K562 (cell line): Measurements from ENCODE around the gene ELFN2. TPM values are rescaled to one million over a fixed set of nuclear protein-coding genes. Genes with fewer than 3 reads are reported as not detected.

Experiments used
- ATAC-seq: fragments of 200-7000 bp; cut with Tn5 transposase; 3 replicates; pipeline ENCODE4 v1.9.1; 2020; ENCODE audit warnings: moderate library complexity
- BruUV-seq: library from RNA; stranded (reverse); fragments of 400-500 nt; replicated peaks from 2 replicates; lab custom pipeline; 2021; lab: Mats Ljungman, UMichigan
- CTCF ChIA-PET: fragments of 300-600 bp; formaldehyde crosslinking; extraction: SDS; loops from one replicate; lab custom pipeline; 2021; ENCODE audit warnings: low intra/inter-chr PET ratio; lab: Yijun Ruan, JAX
- POLR2A ChIA-PET: fragments of 300-600, 350-650 bp; sonication (Branson Sonifier 250); formaldehyde crosslinking; extraction: SDS; loops from one replicate; lab custom pipeline; 2021; ENCODE audit warnings: antibody characterized with exemption, inconsistent platforms; lab: Yijun Ruan, JAX
- DNase-seq, 4 experiments: peaks; one replicate each; pipeline versions ENCODE4 v3.0.0 to v3.0.0-alpha.2; 2011 to 2018; ENCODE audit warnings: low spot score in 3 of 4, mixed read lengths in 3 of 4; ENCODE audit errors: extremely low read depth in 1 of 4
- FAIRE-seq: peaks from 2 replicates; lab custom pipeline; 2011; peaks lifted over from hg19 to GRCh38; lab: Jason Lieb, UNC
- H2AFZ ChIP-seq: 2 replicates; pipeline ENCODE4 v1.6.0; 2011; ENCODE audit warnings: low read depth, low read length, control low read depth, inconsistent platforms
- H3K27ac ChIP-seq: fragments of 200-600 bp; 3 replicates; pipeline ENCODE4 v1.8.0; 2011; ENCODE audit warnings: low read depth, mild to moderate bottlenecking, control low read depth, inconsistent platforms, low read length, moderate library complexity, mixed read lengths; ENCODE audit errors: extremely low read depth
- H3K27me3 ChIP-seq, 2 experiments: fragments of 300-600 bp in 1 of 2; 2 replicates in 1 of 2; 3 replicates in 1 of 2; pipeline versions ENCODE4 v1.6.0 to v1.8.0; 2011; ENCODE audit warnings: inconsistent platforms in 2 of 2, low read length in 2 of 2, mild to moderate bottlenecking in 1 of 2, mixed read lengths in 1 of 2, moderate library complexity in 1 of 2; ENCODE audit not compliant: control insufficient read depth in 2 of 2, insufficient read depth in 2 of 2
- H3K36me3 ChIP-seq: fragments of 300-600 bp; 3 replicates; pipeline ENCODE4 v1.8.0; 2011; ENCODE audit warnings: mild to moderate bottlenecking, low read length, inconsistent platforms; ENCODE audit not compliant: control insufficient read depth, insufficient read depth
- H3K4me1 ChIP-seq, 2 experiments: fragments of 200-600 bp in 1 of 2; replicated peaks in 1 of 2; 2 replicates in 1 of 2; 3 replicates in 1 of 2; pipeline versions ENCODE4 v1.5.1 to v1.8.0; 2011; ENCODE audit warnings: inconsistent platforms in 2 of 2, low read length in 2 of 2, mild to moderate bottlenecking in 1 of 2, mixed read lengths in 1 of 2, moderate library complexity in 1 of 2; ENCODE audit not compliant: control insufficient read depth in 2 of 2, insufficient read depth in 2 of 2
- H3K4me2 ChIP-seq: 2 replicates; pipeline ENCODE4 v1.6.1; 2011; ENCODE audit warnings: low read length, control low read depth, inconsistent platforms, mixed read lengths; ENCODE audit not compliant: insufficient read depth
- H3K4me3 ChIP-seq: fragments of 200-600 bp; sonication (generic), shearing (Covaris generic); 2 replicates; pipeline ENCODE4 v1.5.1; 2016; ENCODE audit warnings: control low read depth, inconsistent platforms
- H3K79me2 ChIP-seq: fragments of 200-600 bp; 3 replicates; pipeline ENCODE4 v1.8.0; 2011; ENCODE audit warnings: low read length, inconsistent platforms; ENCODE audit not compliant: control insufficient read depth, insufficient read depth
- H3K9ac ChIP-seq, 2 experiments: 2 replicates each; pipeline versions ENCODE4 v1.6.0 to v1.6.1; 2011; ENCODE audit warnings: low read depth in 2 of 2, low read length in 2 of 2, control low read depth in 1 of 2, inconsistent platforms in 1 of 2, mild to moderate bottlenecking in 1 of 2, mixed read lengths in 1 of 2; ENCODE audit not compliant: insufficient read depth in 1 of 2
- H3K9me1 ChIP-seq: one replicate; pipeline ENCODE4 v1.6.0; 2011; ENCODE audit warnings: inconsistent platforms, mild to moderate bottlenecking, low read length, moderate library complexity; ENCODE audit not compliant: control insufficient read depth, insufficient read depth
- H3K9me3 ChIP-seq: replicated peaks from 2 replicates; pipeline ENCODE4 v1.5.1; 2011; ENCODE audit warnings: low read depth, low read length, inconsistent platforms; ENCODE audit not compliant: control insufficient read depth, insufficient read depth
- H4K20me1 ChIP-seq: replicated peaks from 2 replicates; pipeline ENCODE4 v1.6.1; 2011; ENCODE audit warnings: low read length, inconsistent platforms, mixed read lengths; ENCODE audit not compliant: control insufficient read depth, insufficient read depth
- BMI1 ChIP-seq: fragments of 150-350 bp; IDR thresholded peaks from 2 replicates; pipeline ENCODE4 v1.6.1; 2014; ENCODE audit warnings: low read length
- CEBPG ChIP-seq, 3 experiments: fragments of 200-800 bp in 1 of 3; sonication (Bioruptor generic) in 1 of 3; sonication (generic) in 1 of 3; formaldehyde crosslinking in 1 of 3; IDR thresholded peaks in 2 of 3; conservative IDR thresholded peaks in 1 of 3; 2 replicates each; pipeline versions ENCODE4 v1.6.1 to v1.8.0; 2016 to 2022; ENCODE audit warnings: missing compliant biosample characterization in 2 of 3, missing genetic modification characterization in 2 of 3, mild to moderate bottlenecking in 1 of 3, missing genetic modification reagents in 1 of 3
- EGR1 ChIP-seq: fragments of 450-650 bp; conservative IDR thresholded peaks from 2 replicates; pipeline ENCODE4 v1.6.1; 2017; ENCODE audit warnings: mild to moderate bottlenecking
- FOXK1 ChIP-seq: sonication (generic); formaldehyde crosslinking; IDR thresholded peaks from 2 replicates; pipeline ENCODE4 v1.8.0; 2022; ENCODE audit warnings: missing genetic modification reagents, mild to moderate bottlenecking, borderline replicate concordance
- KLF6 ChIP-seq: fragments of 250-450 bp; sonication (Bioruptor Pico); IDR thresholded peaks from 2 replicates; pipeline ENCODE4 v1.4.0; 2020; ENCODE audit warnings: mild to moderate bottlenecking, moderate library complexity, borderline replicate concordance
- MCM5 ChIP-seq: fragments of 450-650 bp; IDR thresholded peaks from 2 replicates; pipeline ENCODE4 v1.6.1; 2016; ENCODE audit warnings: low read depth
- NONO ChIP-seq, 2 experiments: fragments of 200-400 bp in 1 of 2; fragments of 450-650 bp in 1 of 2; formaldehyde crosslinking in 1 of 2; IDR thresholded peaks; 2 replicates each; pipeline ENCODE4 v1.6.1; 2017; ENCODE audit warnings: low read depth in 2 of 2, mild to moderate bottlenecking in 2 of 2, moderate library complexity in 2 of 2, low read length in 1 of 2
- NRF1 ChIP-seq, 2 experiments: fragments of 450-650 bp; IDR thresholded peaks in 1 of 2; conservative IDR thresholded peaks in 1 of 2; 2 replicates each; pipeline ENCODE4 v1.6.1; 2014; ENCODE audit warnings: mild to moderate bottlenecking in 2 of 2
- PRPF4 ChIP-seq: fragments of 200-400 bp; formaldehyde crosslinking; IDR thresholded peaks from one replicate; pipeline ENCODE4 v1.6.1; 2017; ENCODE audit warnings: low read length, low read depth, mild to moderate bottlenecking; ENCODE audit not compliant: insufficient read depth, poor library complexity, severe bottlenecking
- RFX1 ChIP-seq: fragments of 450-650 bp; IDR thresholded peaks from 2 replicates; pipeline ENCODE4 v1.6.1; 2016; ENCODE audit warnings: mild to moderate bottlenecking, moderate library complexity
- SAFB ChIP-seq: fragments of 200-400 bp; formaldehyde crosslinking; IDR thresholded peaks from 2 replicates; pipeline ENCODE4 v1.6.1; 2017; ENCODE audit warnings: low read depth, low read length, borderline replicate concordance
- TAF7 ChIP-seq: fragments of 450-650 bp; IDR thresholded peaks from 2 replicates; pipeline ENCODE4 v1.6.1; 2016; ENCODE audit warnings: missing genetic modification characterization, missing compliant biosample characterization
- ZNF384 ChIP-seq: IDR thresholded peaks from 2 replicates; pipeline ENCODE4 v1.6.1; 2012; ENCODE audit warnings: low read depth, low read length, improper control_type of control experiment
- WGBS: fragments of 100-300 bp; shearing (Covaris generic); methylation state at CpG from one replicate; pipeline ENCODE4 v1.1.6; 2016; ENCODE audit warnings: low coverage, mixed read lengths; ENCODE audit not compliant: insufficient coverage; ENCODE audit errors: missing lambda C conversion rate; 5-methylcytosine and 5-hydroxymethylcytosine counted together
- in situ Hi-C: fragments of 300-500 bp; cut with MboI; formaldehyde crosslinking; loops from 4 replicates; pipeline ENCODE4 v1.15.0; 2018; ENCODE audit warnings: inconsistent platforms, mixed read lengths
- intact Hi-C: fragments of 100-400 bp; cut with micrococcal nuclease; formaldehyde crosslinking; loops from 2 replicates; pipeline ENCODE4 v1.14.2; 2022
- polyA plus RNA-seq, 8 experiments: library from polyadenylated mRNA; depleted of rRNA in 4 of 8; stranded (reverse) in 5 of 8; unstranded in 3 of 8; fragments of >200 nt; fragmentation: Nextera tagmentation in 2 of 8; fragmentation: Illumina TruSeq in 1 of 8; extraction: Ambion mirVana in 2 of 8; extraction: Trizol in 1 of 8; gene quantifications; 2 replicates each; pipeline versions ENCODE4 v1.2.1 to v1.2.3, GENCODE V29; 2011 to 2014; ENCODE audit warnings: inconsistent platforms in 1 of 8, missing spikeins in 1 of 8
- total RNA-seq, 7 experiments: library from RNA; depleted of rRNA in 6 of 7; stranded (reverse); fragments of >200 nt in 6 of 7; fragmentation: Illumina TruSeq in 2 of 7; extraction: Trizol in 2 of 7; gene quantifications; 2 replicates each; pipeline versions ENCODE4 v1.2.1 to v1.2.3, GENCODE V29; 2011 to 2021; ENCODE audit warnings: low replicate concordance in 1 of 7
- TF ChIP-seq, protein P1 (sequence below), 3 experiments: IDR thresholded peaks in 2 of 3; conservative IDR thresholded peaks in 1 of 3; 2 replicates each; pipeline ENCODE4 v1.5.1; 2011 to 2012; ENCODE audit warnings: low read length in 3 of 3, mild to moderate bottlenecking in 3 of 3, control low read depth in 2 of 3, improper control_type of control experiment in 1 of 3, inconsistent platforms in 1 of 3, low read depth in 1 of 3, mixed read lengths in 1 of 3, moderate library complexity in 1 of 3; ENCODE audit not compliant: insufficient read depth in 2 of 3
- TF ChIP-seq, protein P2 (sequence below): fragments of 450-650 bp; IDR thresholded peaks from 2 replicates; pipeline ENCODE4 v1.6.1; 2016
- TF ChIP-seq, protein P3 (sequence below): fragments of 450-650 bp; IDR thresholded peaks from 2 replicates; pipeline ENCODE4 v1.6.1; 2016; ENCODE audit warnings: mild to moderate bottlenecking

Gene ELFN2
- total and polyA plus RNA-seq, 9 of the 15 experiments (the other 6 are each of a cell fraction or from before 2014, with no cell fraction given): not detected

DNA sequence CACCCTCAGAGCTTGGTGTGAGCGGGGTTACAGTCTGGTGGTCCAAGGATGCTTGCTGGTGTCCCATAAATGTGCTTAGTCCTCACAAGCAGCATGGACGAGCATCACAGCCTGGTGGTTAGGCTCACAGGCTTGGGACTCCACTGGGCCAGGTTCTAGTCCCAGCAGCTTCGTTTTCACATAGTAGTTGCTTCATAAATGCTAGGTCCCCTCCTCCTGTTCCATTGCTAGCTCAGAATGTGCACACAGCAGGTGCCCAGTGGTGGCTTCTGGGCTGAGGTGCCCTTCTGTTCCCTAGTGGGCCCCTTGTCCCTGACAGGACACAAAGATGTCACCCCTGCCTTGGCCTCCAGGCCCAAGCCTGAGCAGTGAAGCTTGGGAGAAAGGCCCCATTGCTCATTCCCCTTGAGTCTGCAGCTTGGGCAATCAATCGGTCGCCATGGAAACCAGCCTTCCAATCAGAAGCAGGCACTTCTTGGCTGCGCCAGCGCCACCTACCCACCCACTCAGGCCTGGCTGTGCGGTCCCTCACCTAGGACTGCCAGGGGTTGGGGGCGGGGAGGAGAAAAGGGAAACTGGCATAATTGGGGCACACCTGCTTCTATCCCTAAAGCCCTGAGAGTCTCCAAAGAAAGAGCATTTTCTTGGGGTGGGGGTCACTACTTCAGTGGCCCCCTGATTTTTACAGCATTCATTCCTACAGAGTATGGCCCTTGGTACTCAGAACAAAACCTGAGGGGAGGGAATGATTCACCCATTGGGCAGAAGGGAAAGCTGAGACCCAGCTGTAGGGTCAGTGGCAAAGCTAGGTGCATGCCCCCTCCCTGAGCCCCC lies 96.9 kb downstream of the ELFN2 start:
- Histone ChIP-seq H4K20me1 (no peaks in the 10 kb centered on the region; the same call in 1 of the 2 replicates), H2AFZ (no peak overlapping the region), H3K4me1 (peaks cover 0 to 15% of the 10 kb centered on the region in 2 experiments; a peak in 2 of 5 replicates), H3K79me2 (no peaks in the 10 kb centered on the region), H3K4me3 (no peak overlapping the region), H3K36me3 (no peaks in the 10 kb centered on the region), H3K9ac (no peak overlapping the region), H3K9me3 (no peaks in the 10 kb centered on the region), H3K4me2 (no peak overlapping the region), H3K27me3 (peaks cover 14 to 34% of the 10 kb centered on the region in 2 experiments; a peak in 3 of 5 replicates), H3K9me1 (no peaks in the 10 kb centered on the region), H3K27ac (no peak overlapping the region)
- in situ Hi-C loops (no loop called here), intact Hi-C loops (no loop called here)
- 1% methylated on average over 9 of the region's 9 CpGs for WGBS
- peak; percentile 51 for FAIRE-seq
- ATAC-seq: peak; percentile 94
- ChIA-PET POLR2A (no interaction called here), CTCF (no interaction called here)
- peak; percentile 72 to 82 (median 80) for DNase-seq
- BruUV-seq: no TSS peak
- no peak for TF ChIP-seq KLF6 (CRISPR knock-in tag)
- TF ChIP-seq EGR1: peak; percentile 32
- TF ChIP-seq, protein P1, sequence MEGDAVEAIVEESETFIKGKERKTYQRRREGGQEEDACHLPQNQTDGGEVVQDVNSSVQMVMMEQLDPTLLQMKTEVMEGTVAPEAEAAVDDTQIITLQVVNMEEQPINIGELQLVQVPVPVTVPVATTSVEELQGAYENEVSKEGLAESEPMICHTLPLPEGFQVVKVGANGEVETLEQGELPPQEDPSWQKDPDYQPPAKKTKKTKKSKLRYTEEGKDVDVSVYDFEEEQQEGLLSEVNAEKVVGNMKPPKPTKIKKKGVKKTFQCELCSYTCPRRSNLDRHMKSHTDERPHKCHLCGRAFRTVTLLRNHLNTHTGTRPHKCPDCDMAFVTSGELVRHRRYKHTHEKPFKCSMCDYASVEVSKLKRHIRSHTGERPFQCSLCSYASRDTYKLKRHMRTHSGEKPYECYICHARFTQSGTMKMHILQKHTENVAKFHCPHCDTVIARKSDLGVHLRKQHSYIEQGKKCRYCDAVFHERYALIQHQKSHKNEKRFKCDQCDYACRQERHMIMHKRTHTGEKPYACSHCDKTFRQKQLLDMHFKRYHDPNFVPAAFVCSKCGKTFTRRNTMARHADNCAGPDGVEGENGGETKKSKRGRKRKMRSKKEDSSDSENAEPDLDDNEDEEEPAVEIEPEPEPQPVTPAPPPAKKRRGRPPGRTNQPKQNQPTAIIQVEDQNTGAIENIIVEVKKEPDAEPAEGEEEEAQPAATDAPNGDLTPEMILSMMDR (IDR thresholded peaks at IDR 0.05 in 2 of 3, conservative IDR thresholded peaks at IDR 0.05 in 1 of 3; ENCODE audit: insufficient read depth in 2 of 3, low read depth in 1 of 3, low read length in 3 of 3): peak; percentile 34 to 45 (median 40); a peak in 5 of 6 replicates
- peak; percentile 58; the same call in 1 of the 2 replicates for TF ChIP-seq BMI1
- TF ChIP-seq, protein P2, sequence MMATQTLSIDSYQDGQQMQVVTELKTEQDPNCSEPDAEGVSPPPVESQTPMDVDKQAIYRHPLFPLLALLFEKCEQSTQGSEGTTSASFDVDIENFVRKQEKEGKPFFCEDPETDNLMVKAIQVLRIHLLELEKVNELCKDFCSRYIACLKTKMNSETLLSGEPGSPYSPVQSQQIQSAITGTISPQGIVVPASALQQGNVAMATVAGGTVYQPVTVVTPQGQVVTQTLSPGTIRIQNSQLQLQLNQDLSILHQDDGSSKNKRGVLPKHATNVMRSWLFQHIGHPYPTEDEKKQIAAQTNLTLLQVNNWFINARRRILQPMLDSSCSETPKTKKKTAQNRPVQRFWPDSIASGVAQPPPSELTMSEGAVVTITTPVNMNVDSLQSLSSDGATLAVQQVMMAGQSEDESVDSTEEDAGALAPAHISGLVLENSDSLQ: peak; percentile 36; the same call in 1 of the 2 replicates
- no peak for TF ChIP-seq ZNF384
- TF ChIP-seq MCM5: no peak
- TF ChIP-seq NONO (IDR thresholded peaks at IDR 0.05; ENCODE audit: low read depth in 2 of 2, low read length in 1 of 2): no peak
- TF ChIP-seq FOXK1 (CRISPR knock-in tag): no peak
- peak; percentile 59 for TF ChIP-seq CEBPG (CRISPR knock-in tag; IDR thresholded peaks at IDR 0.05)
- no peak for TF ChIP-seq CEBPG (tag; conservative IDR thresholded peaks at IDR 0.05 in 1 of 2, IDR thresholded peaks at IDR 0.05 in 1 of 2)
- TF ChIP-seq, protein P3, sequence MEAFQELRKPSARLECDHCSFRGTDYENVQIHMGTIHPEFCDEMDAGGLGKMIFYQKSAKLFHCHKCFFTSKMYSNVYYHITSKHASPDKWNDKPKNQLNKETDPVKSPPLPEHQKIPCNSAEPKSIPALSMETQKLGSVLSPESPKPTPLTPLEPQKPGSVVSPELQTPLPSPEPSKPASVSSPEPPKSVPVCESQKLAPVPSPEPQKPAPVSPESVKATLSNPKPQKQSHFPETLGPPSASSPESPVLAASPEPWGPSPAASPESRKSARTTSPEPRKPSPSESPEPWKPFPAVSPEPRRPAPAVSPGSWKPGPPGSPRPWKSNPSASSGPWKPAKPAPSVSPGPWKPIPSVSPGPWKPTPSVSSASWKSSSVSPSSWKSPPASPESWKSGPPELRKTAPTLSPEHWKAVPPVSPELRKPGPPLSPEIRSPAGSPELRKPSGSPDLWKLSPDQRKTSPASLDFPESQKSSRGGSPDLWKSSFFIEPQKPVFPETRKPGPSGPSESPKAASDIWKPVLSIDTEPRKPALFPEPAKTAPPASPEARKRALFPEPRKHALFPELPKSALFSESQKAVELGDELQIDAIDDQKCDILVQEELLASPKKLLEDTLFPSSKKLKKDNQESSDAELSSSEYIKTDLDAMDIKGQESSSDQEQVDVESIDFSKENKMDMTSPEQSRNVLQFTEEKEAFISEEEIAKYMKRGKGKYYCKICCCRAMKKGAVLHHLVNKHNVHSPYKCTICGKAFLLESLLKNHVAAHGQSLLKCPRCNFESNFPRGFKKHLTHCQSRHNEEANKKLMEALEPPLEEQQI: no peak
- peak; percentile 93 for TF ChIP-seq RFX1
- TF ChIP-seq PRPF4: no peak
- no peak for TF ChIP-seq SAFB
- TF ChIP-seq TAF7 (tag): no peak
- peak; percentile 54 to 66 for TF ChIP-seq NRF1 (conservative IDR thresholded peaks at IDR 0.05 in 1 of 2, IDR thresholded peaks at IDR 0.05 in 1 of 2)
